ENCODE results near the gene CCDC87.
"Not testable (repeated sequence)": the region's sequence is repeated elsewhere in the genome, so short reads cannot be mapped to it uniquely, and the experiment has no call there.

Gene CCDC87

DNA sequence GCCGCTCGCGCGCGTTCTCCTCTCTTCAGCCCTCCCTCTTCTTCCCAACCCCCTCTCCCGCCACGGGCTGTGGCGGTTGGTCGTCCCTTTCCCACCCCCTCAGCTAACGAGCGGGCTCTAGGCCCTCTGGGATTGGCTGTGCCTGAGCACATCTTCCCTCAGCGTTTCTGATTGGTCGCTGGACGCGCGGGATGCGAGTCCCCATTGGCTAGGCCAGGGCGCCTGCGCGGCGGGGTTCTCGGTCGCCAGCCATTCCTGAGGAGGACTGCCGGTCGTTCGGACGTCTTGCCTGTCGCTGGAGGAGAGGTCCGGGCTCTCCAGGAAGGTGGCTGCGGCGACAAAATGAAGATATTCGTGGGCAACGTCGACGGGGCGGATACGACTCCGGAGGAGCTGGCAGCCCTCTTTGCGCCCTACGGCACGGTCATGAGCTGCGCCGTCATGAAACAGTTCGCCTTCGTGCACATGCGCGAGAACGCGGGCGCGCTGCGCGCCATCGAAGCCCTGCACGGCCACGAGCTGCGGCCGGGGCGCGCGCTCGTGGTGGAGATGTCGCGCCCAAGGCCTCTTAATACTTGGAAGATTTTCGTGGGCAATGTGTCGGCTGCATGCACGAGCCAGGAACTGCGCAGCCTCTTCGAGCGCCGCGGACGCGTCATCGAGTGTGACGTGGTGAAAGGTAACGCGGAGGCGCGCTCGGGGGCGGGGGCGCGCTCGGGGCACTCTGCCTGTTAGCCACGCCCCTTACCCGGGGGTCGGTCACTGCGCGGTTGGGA is 23.7 kb upstream of the CCDC87 start, which contains the start of gene RBM14:
RBM14 (plus strand) TSS at position 252 of the 776 bp plus-strand sequence; CDS start at position 343, 91 bp downstream.
- DNase-seq: peak; percentile 97

GRCh38 chr11:66614073-66614472 is 21.2 kb upstream of the CCDC87 start:
- no peak for DNase-seq

DNA sequence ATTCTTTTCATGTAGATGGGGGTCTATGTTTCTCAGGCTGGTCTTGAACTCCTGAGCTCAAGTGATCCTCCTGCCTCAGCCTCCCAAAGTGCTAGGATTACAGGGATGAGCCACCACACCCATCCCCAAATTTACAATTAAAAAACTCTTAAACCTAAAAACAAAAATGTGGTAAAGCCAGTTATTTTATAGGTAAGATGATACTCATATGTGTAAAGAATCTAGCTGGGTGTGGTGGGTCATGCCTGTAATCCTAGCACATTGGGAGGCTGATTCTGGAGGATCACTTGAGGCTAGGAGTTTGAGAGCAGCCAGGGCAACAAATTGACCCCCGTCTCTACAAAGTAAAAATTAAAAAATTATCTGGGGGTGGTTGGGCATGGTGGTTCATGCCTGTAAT is 19.6 kb upstream of the CCDC87 start:
- no peak for DNase-seq

- no peak for DNase-seq
Observed at GRCh38 chr11:66609721-66610617, 17.1 kb upstream of the CCDC87 start.

DNA sequence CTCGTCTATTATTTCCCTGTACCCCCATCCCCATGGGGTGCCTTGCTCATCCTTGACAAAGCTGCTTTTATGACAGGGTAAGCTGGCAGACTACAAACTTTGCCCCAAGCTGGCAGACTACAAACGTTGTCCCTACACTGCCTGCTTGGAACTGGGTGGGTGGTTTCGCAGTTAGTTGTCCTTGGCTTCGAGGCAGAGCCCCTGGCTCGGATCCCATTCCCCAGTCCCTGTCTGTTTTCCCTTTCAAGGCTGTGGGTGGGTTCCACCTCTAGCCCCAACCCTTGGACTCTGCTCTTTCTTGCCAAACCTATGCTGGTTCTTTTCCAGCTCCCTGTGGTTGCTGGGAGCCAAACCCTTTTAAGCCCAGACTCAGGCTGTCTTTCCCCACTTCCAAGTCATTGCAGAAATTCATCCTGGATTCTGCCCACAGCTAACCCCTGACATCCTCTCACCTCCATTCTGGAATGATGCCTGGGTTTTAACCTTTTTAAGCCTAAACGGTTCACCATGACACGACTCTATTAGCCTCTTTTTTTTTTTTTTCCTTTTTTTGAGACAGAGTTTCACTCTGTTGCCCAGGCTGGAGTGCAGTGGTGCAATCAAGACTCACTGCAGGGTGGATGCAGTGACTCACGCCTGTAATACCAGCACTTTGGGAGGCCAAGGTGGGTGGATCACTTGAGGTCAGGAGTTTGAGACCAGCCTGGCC is 14.4 kb upstream of the CCDC87 start:
- no peak for DNase-seq

GRCh38 chr11:66606608-66607007 is 13.7 kb upstream of the CCDC87 start:
- not testable (repeated sequence) for DNase-seq

DNA sequence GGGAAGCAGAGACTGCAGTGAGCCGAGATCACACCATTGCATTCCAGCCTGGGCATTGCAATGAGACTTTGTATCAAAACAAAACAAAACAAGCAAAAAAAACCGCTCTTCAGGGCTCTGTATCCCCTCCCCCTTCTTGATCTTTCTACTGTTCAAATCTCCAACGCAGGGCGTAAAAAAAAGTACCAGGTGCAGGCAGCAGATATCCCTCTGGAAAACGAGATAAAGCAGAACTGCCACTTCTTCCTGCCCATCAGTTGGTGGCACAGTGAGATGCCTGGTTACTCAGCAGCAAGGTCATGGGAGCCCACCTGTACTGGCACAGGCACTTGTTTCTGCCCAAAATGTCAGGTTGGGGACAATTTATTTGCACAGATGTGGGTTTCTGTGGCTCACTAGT is 11.3 kb upstream of the CCDC87 start:
- no peak for DNase-seq

- no peak for DNase-seq
Observed at GRCh38 chr11:66603072-66603471, 10.2 kb upstream of the CCDC87 start.

GRCh38 chr11:66600631-66601233 is 7.9 kb upstream of the CCDC87 start:
- DNase-seq: no peak

DNA sequence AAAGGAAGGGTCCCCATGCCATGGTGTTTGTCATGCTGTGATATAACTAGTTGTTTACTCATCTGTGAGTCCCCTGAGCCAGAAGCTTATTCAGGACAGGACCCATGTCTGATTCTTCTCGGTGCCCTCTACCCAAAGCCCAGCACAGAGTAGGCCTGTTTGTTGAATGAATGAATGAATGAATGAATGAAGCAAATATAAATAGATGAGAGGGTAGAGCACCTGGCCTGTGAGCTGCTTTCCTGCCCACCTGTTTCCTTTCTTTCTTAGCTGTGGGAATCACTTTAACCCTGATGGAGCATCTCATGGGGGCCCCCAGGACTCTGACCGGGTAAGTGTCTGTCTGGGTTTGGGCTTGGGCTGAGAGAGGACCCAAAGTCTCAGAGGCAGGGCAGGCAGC is 7.4 kb upstream of the CCDC87 start:
- no peak for DNase-seq

DNA sequence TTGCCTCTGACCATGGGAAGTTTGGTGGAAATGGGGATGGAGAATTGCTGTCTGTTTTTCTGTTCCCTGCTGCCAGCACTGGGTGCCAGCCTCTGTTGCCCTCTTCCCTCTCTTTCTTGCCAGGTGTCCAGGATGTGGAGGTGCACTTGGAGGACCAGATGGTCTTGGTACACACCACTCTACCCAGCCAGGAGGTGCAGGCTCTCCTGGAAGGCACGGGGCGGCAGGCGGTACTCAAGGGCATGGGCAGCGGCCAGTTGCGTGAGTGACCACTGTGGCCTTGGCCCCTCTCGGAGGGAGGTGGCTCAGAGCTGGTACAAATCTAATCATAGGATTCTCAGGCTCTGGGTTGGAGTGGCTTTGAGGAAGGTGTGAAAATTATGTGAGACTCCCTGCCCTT is 6.1 kb upstream of the CCDC87 start:
- no peak for DNase-seq

GRCh38 chr11:66595245-66595904 is 2.5 kb upstream of the CCDC87 start:
- no peak for DNase-seq

DNA sequence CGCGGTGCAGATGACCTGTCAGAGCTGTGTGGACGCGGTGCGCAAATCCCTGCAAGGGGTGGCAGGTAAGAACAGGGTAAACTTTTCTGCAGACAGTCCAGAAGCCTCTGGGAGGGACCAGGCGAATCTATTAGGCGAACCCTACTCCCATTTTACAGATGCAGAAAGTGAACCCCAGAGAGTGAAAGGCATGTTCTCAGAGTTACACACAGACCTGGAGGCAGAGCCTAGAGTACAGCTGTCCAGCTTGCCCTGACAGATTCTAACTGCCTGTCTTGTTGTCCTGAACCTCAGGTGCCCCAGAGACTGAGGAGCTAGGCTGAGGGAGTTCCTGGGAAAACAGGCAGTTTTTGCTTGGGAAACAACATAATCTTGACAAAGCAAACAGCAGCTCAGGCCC is 787 bp upstream of the CCDC87 start:
- no peak for DNase-seq

DNA sequence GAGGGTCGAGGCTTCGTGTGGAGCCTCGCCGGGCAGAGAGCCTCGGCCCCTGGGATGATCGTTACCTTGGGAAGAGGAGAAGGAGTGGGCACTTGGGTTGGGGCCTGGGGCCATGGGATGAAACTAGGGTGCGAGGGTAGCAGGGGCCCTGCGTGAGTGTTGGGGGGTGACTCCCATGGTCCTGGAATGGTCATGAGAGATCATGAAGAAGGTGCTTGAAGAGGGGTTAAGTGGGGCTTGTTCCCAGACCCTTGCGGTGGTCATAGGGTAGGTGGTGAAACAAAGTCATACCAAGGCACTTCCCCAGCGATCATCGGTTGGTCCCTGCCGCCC is 406 bp upstream of the CCDC87 start:
- no peak for DNase-seq

DNA sequence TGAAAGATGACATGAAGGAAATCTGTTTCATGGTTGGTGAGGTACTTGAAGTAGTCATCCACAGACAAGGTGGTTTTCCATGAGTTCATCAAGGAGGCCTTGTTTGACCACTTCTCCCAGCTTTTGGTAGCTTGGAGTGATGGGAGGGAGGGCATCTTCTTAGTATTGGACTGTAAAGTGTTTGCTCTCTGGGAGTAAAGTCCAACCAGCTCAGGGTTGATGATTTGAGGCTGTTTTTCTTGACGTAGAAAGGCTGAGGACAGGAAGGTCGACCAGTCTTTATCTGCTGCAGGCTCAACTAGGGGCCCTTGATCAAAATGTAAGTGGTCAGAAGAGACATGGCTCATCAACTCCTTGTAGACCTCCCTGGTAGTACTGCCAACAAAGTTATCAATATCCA is 1.7 kb downstream of the CCDC87 start:
- no peak for DNase-seq

DNA sequence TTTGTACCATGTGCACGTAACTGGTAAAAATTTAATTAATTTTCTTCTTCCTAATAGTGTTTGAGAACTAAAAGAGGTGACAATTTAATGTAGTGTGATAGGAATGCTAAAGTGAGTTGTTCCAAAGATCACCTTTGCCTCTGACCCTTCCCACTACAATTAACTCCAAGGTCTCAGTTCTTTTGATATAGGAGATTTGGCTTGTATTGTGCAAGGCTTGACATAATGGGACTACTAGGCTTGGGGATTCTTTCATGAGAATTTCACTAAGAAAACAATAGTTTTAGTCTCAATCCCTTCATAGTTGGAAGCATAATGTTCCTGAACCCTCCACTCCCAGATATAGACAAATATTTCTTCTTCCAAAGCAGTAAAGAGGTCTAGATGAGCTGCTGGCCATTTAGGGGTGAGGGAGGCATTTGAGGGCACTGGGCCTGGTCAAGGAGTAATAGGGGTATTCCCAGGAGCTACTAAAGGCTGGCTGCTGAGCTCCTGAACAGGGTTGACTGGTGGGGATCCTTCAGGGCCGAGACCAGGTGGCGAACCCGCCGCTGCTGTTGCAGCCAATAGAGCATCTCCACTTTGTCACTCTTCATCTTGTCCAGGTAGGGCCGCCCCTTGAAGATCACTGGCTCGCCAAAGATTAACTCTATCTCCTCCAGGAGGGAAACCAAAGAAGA is 2.7 kb downstream of the CCDC87 start:
- no peak for DNase-seq

- DNase-seq: not testable (repeated sequence)
Observed at GRCh38 chr11:66589315-66589714, 3.5 kb downstream of the CCDC87 start.

GRCh38 chr11:66586136-66586535 is 6.7 kb downstream of the CCDC87 start:
- DNase-seq: no peak

DNA sequence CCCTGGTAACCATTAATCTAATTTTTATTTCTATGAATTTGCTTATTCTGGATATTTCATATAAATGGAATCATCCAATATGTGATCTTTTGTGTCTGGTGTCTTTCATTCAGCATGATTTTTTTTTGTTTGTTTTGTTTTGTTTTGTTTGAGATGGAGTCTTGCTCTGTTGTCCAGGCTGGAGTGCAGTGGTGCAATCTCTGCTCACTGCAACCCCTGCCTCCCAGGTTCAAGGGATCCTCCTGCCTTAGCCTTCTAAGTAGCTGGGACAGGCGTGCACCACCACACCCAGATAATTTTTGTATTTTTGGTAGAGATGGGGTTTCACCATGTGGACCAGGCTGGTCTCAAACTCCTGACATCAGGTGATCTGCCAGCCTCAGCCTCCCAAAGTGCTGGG is 7.4 kb downstream of the CCDC87 start:
- not testable (repeated sequence) for DNase-seq

- not testable (repeated sequence) for DNase-seq
Observed at GRCh38 chr11:66582565-66583147, 10.2 kb downstream of the CCDC87 start.

- no peak for DNase-seq
Observed at GRCh38 chr11:66581261-66581660, 11.6 kb downstream of the CCDC87 start.

All from activated CD4-positive, CD25-positive, alpha-beta regulatory T cell treated with anti-CD3 and anti-CD28 coated beads, Interleukin-2, amount 50 U/mL, for 72 hours (primary cell).